Activated T-cell treated with anti-CD3 and anti-CD28 coated beads for 48 hours (primary cell): ENCODE measurements around the gene HBD.
"Not testable (repeated sequence)": the region's sequence is repeated elsewhere in the genome, so short reads cannot be mapped to it uniquely, and the experiment has no call there.

Experiments
- DNase-seq: peaks from one replicate; pipeline ENCODE4 v3.0.0-alpha.2; 2020; ENCODE audit warnings: low read depth

HBD gene

DNA sequence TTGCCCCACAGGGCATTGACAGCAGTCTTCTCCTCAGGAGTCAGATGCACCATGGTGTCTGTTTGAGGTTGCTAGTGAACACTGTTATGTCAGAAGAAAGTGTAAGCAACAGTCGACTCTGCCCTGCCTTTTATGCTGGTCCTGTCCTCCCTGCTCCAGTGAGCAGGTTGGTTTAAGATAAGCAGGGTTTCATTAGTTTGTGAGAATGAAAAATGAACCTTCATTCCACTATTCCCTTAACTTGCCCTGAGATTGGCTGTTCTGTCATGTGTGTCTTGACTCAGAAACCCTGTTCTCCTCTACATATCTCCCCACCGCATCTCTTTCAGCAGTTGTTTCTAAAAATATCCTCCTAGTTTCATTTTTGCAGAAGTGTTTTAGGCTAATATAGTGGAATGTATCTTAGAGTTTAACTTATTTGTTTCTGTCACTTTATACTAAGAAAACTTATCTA, at the start of gene HBD:
HBD (minus strand) TSS at position 103 of the 454 bp plus-strand sequence; CDS start at position 53, 50 bp downstream.
- DNase-seq, result no peak

DNA sequence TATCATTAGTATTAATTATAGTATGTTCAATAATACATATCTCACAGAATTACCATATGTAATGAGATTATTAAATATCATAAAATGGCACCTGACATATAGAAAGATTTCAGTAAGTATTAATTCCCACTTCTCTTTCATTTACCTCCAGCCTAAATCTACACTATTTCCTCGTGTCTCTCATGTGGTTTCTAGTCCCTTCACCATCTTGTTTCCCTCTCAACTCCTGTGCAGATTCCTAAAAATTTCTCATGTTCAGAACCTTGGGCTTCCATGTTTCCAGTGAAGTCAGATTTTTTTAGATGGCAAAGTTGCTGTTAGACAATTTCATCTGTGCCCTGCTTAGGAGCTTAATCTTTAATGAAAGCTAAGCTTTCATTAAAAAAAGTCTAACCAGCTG, 49.6 kb upstream of the HBD start:
- DNase-seq, result no peak

DNA sequence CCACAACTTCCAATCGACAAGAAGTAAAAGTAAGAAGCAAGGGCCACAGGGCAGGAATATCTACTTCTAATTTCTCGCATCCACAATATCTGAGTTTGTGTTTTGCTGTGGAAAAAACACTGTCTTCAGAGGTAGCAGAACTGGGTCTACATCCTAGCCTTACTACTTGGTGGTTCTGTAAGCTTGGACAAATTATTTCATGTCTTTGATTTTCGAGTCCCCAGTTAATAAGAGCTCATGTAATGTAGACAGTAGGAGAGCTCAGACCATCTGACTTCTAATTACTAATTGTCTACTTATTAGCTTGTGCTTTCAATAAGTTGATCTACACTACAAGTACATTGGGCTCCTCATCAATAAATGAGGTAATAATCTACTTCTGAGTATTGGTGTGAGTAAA, 48.8 kb upstream of the HBD start:
- DNase-seq, result no peak

DNA sequence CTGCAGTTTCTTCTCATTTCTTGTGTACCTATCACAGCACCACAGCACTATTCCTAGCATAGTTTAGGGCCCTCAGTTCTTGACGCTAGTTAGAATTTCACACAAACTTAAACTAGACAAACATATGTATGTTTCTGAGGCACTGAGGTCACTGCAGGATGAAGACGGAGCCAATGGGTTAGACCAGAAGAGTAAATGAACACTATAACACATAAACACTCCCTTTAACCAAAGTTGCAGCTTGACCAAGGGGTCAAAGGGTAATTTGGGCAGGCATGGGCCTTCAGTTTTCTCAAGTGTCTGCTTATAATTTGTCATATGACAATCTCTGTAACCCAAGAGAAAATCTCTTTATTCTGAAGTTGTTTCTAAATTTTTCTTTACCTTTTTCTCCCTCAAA, 48.3 kb upstream of the HBD start:
- DNase-seq, result no peak

- no peak for DNase-seq
Observed at GRCh38 chr11:5281596-5281995, 47.3 kb upstream of the HBD start.

- peak; percentile 3 for DNase-seq
Observed at GRCh38 chr11:5280582-5281102, 46.4 kb upstream of the HBD start.

DNA sequence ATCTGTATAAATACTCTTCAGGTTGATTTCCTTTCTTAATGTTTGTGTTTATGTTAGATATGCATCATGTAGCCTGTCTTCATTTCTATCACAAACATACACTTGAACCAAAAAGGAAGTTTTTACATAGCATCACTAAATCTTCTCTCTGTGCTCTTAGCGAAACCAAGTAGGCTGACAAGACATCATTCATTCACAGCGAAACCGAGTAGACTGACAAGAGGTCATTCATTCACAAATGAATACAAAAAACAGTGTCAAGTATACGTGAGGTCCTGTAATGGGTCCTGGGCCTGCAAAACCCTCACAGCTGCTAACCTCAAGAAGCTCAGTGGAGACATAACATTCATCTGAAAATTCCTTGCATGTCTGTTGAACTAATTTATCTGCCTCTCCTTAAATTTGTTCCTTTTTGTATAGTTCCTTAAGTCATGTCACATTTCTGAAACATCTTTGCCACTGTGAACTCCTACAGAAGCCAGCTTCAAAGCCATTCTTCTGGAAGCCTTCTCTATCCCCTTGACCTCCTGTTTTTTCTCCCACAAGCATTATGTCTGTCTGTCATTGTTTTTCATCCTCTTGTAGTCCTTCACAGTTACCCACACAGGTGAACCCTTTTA, 45.3 kb upstream of the HBD start:
- DNase-seq, result no peak

- no peak for DNase-seq
Observed at GRCh38 chr11:5277807-5278382, 43.6 kb upstream of the HBD start.

DNA sequence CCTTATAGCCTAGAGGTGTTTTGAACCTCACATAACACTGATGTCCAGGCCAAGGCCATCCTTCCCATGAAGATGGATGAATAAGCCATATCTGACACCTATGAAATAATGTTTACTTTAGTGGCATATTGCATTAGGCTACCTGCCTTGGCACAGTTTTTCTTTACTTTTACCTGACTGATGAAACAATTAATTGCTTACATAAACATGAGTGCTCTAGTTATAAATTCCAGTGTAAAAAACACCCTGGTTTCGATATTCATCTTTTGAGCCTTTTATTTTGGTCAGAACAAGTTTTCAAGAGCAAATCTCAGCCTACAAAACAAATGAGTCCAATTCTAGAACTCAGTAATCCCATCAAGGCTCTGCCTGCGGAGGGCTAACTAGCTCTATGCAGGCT, 42.4 kb upstream of the HBD start:
- no peak for DNase-seq

GRCh38 chr11:5275369-5276110, 41.3 kb upstream of the HBD start:
- no peak for DNase-seq

DNA sequence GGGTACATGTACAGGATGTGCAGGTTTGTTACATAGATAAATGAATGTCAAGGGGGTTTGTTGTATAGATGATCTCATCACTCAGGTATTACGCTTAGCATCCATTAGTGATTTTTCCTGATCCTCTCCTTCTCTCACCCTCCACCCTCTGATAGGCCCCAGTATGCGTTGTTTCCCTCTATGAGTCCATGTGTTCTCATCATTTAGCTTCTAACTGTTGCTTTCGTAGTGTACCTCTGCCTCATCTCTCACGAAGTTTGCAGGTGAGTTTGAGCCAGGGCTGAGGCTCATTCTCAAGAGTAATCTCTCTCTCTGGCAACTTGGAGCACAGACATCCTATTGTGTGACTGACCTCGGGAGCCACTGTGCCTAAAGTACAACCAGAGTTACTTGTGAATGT, 40.1 kb upstream of the HBD start:
- DNase-seq, result no peak

- DNase-seq, result no peak
Observed at GRCh38 chr11:5272395-5273017, 38.2 kb upstream of the HBD start.

GRCh38 chr11:5269715-5270147, 35.4 kb upstream of the HBD start, which contains the start of gene HBE1:
Gene HBE1 (minus strand): TSS chr11:5269945. CDS start chr11:5269890, 55 bp downstream.
- no peak for DNase-seq

GRCh38 chr11:5267033-5267563, 32.8 kb upstream of the HBD start:
- no peak for DNase-seq

DNA sequence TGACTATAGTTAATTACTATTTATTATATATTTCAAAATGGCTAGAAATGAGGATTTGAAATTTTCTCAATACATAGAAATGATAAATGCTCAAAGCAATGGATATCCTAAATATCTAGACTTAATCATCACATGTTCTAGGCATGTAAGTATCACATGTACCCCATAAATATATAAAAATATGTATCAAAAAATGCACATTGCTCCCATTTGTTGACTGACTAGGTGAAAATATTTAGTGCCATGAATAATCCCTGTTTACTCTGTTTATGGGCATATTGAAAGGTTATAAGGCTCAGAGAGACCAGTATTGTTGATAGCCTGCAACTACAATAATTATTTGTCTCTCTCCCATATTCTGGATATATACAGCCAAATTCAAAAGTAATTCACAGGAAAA, 32.3 kb upstream of the HBD start:
- DNase-seq, result no peak

DNA sequence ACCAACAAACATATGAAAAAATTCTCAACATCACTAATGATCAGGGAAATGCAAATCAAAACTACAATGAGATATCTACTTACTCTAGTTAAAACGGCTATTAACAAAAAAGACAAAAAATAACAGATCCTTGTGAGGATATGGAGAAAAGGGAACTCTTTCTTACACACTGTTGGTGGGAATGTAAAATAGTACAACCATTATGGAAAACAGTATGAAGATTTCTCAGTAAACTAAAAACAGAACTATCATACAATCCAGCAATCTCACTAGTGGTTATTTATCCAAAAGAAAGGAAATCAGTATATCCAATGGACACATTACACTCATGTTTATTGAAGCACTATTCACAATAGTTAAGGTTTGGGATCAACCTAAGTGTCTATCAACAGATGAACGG, 31.5 kb upstream of the HBD start:
- DNase-seq, result no peak

- DNase-seq, result no peak
Observed at GRCh38 chr11:5258543-5259262, 24.4 kb upstream of the HBD start.

- no peak for DNase-seq
Observed at GRCh38 chr11:5257296-5257695, 23.0 kb upstream of the HBD start.

DNA sequence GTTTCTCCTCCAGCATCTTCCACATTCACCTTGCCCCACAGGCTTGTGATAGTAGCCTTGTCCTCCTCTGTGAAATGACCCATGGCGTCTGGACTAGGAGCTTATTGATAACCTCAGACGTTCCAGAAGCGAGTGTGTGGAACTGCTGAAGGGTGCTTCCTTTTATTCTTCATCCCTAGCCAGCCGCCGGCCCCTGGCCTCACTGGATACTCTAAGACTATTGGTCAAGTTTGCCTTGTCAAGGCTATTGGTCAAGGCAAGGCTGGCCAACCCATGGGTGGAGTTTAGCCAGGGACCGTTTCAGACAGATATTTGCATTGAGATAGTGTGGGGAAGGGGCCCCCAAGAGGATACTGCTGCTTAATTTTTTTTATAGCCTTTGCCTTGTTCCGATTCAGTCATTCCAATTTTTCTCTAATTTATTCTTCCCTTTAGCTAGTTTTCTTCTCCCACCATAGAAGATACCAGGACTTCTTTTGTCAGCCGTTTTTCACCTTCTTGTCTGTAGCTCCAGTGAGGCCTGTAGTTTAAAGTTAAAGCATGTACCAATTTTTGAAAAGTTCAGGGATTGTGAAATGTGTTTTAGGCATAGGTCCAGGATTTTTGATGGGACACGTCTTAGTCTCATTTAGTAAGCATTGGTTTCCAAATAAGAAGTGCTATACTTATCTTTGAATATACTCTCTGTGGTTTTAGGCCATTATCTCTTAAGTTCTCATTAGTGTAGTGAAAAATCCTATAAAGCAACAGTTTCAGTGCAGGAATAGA, 20.5 kb upstream of the HBD start, which contains the start of gene HBG2:
HBG2 (minus strand) TSS at position 136 of the 768 bp plus-strand sequence; CDS start at position 83, 53 bp downstream.
- DNase-seq, result not testable (repeated sequence)

- DNase-seq, result not testable (repeated sequence)
Observed at GRCh38 chr11:5254023-5254422, 19.7 kb upstream of the HBD start.

DNA sequence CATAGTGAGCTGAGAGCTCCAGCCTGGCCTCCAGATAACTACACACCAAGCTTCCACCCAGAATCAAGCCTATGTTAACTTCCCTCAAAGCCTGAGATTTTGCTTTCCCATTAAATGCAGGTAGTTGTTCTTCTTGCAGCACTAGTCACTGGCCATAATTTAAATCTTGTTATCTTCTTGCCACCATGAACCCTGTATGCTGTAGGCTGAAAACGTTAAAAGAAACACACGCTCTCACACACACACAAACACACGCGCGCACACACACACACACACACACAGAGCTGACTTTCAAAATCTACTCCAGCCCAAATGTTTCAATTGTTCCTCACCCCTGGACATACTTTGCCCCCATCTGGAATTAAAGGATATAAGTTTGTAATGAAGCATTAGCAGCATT, 19.2 kb upstream of the HBD start:
- DNase-seq, result not testable (repeated sequence)
